WERI-Rb-1 (cell line): ENCODE data around the gene DPP4.

Experiments
- DNase-seq: peaks from one replicate; pipeline ENCODE4 v3.0.0-alpha.2; 2020
- H3K27ac ChIP-seq: fragments of 250-450 bp; sonication (Bioruptor Pico); 2 replicates; pipeline ENCODE4 v1.5.1; 2020; ENCODE audit warnings: mild to moderate bottlenecking, moderate library complexity
- H3K27me3 ChIP-seq: fragments of 250-450 bp; sonication (Bioruptor Pico); 2 replicates; pipeline ENCODE4 v1.5.1; 2021; ENCODE audit warnings: mild to moderate bottlenecking, low read depth, moderate library complexity; ENCODE audit not compliant: insufficient read depth, severe bottlenecking
- H3K36me3 ChIP-seq: fragments of 250-450 bp; sonication (Bioruptor Pico); 2 replicates; pipeline ENCODE4 v1.5.1; 2020; ENCODE audit warnings: mild to moderate bottlenecking, moderate library complexity
- H3K4me3 ChIP-seq: 2 replicates; pipeline ENCODE4 v1.5.1; 2011; ENCODE audit warnings: low read depth, mild to moderate bottlenecking, control low read depth, low read length
- H3K9me3 ChIP-seq: fragments of 250-450 bp; sonication (Bioruptor Pico); 2 replicates; pipeline ENCODE4 v1.5.1; 2021; ENCODE audit warnings: mild to moderate bottlenecking, moderate library complexity; ENCODE audit not compliant: severe bottlenecking
- TF ChIP-seq, protein P1 (sequence below): IDR thresholded peaks from 2 replicates; pipeline ENCODE4 v1.5.1; 2011; ENCODE audit warnings: low read depth, mild to moderate bottlenecking, control low read depth, inconsistent platforms, low read length

DPP4 gene

DNA sequence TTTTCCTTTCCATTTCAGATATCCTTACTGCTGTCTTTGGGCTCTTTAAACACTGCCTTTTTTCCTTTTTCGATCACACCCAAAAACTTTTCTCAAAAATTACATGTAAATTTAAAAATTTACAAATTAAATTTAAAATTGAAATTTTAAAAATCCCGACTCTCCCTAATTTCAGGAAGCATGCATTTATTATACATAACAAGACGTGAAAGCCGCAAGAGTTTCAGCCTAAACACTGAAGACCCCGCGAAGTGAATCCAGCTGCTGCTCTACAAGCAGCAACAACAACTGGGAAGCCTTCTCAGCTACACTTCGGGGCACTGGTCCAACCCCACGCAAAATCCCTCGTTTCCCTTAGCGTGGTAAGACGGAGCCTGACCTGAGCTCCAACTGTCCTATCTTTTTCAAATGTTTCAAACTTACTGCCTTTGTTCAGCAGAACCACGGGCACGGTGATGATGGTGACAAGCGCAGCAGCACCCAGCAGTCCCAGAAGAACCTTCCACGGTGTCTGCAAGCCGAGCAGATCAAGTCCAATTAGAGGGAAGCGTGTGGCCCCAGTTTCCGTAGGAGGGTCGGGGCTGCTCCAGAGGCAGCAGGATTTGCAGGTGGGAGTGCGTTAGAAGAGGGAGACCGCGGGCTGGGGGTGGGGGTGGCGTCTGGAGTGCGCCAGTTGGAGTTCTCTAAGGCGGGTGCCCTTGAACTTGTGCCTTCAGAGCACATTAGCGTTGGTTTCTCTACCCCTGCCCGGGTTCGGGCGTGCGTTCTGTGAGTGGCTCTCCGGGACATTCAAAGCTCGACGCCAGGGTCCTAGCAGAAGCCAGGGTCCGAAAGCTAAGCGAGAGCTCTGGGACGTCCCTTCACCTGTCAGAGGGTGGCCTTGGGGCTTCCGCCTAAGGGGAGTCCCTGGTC is 783 bp downstream of the DPP4 start:
- Histone ChIP-seq H3K27ac (peak overlapping the region; percentile 26; the same call in 1 of the 2 replicates), H3K4me3 (peak overlapping the region; percentile 88), H3K27me3 (peaks cover 3% of the 10 kb centered on the region), H3K36me3 (no peaks in the 10 kb centered on the region), H3K9me3 (peaks cover 3% of the 10 kb centered on the region)
- TF ChIP-seq, protein P1, sequence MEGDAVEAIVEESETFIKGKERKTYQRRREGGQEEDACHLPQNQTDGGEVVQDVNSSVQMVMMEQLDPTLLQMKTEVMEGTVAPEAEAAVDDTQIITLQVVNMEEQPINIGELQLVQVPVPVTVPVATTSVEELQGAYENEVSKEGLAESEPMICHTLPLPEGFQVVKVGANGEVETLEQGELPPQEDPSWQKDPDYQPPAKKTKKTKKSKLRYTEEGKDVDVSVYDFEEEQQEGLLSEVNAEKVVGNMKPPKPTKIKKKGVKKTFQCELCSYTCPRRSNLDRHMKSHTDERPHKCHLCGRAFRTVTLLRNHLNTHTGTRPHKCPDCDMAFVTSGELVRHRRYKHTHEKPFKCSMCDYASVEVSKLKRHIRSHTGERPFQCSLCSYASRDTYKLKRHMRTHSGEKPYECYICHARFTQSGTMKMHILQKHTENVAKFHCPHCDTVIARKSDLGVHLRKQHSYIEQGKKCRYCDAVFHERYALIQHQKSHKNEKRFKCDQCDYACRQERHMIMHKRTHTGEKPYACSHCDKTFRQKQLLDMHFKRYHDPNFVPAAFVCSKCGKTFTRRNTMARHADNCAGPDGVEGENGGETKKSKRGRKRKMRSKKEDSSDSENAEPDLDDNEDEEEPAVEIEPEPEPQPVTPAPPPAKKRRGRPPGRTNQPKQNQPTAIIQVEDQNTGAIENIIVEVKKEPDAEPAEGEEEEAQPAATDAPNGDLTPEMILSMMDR: no peak
- peak; percentile 18 for DNase-seq

GRCh38 chr2:162072181-162072702 is 1.8 kb downstream of the DPP4 start:
- Histone ChIP-seq H3K4me3 (no peak overlapping the region), H3K9me3 (no peaks in the 10 kb centered on the region), H3K27me3 (peaks cover 3% of the 10 kb centered on the region), H3K36me3 (no peaks in the 10 kb centered on the region), H3K27ac (no peak overlapping the region)
- no peak for DNase-seq
- TF ChIP-seq, protein P1: no peak

GRCh38 chr2:162071001-162071400 is 3.0 kb downstream of the DPP4 start:
- Histone ChIP-seq H3K9me3 (no peaks in the 10 kb centered on the region), H3K36me3 (no peaks in the 10 kb centered on the region), H3K4me3 (no peak overlapping the region), H3K27me3 (peaks cover 3% of the 10 kb centered on the region), H3K27ac (no peak overlapping the region)
- DNase-seq: no peak
- TF ChIP-seq, protein P1: no peak

GRCh38 chr2:162070228-162070936 is 3.6 kb downstream of the DPP4 start:
- Histone ChIP-seq H3K27ac (no peak overlapping the region), H3K36me3 (no peaks in the 10 kb centered on the region), H3K27me3 (peaks cover 3% of the 10 kb centered on the region), H3K4me3 (no peak overlapping the region), H3K9me3 (no peaks in the 10 kb centered on the region)
- no peak for DNase-seq
- TF ChIP-seq, protein P1: no peak

DNA sequence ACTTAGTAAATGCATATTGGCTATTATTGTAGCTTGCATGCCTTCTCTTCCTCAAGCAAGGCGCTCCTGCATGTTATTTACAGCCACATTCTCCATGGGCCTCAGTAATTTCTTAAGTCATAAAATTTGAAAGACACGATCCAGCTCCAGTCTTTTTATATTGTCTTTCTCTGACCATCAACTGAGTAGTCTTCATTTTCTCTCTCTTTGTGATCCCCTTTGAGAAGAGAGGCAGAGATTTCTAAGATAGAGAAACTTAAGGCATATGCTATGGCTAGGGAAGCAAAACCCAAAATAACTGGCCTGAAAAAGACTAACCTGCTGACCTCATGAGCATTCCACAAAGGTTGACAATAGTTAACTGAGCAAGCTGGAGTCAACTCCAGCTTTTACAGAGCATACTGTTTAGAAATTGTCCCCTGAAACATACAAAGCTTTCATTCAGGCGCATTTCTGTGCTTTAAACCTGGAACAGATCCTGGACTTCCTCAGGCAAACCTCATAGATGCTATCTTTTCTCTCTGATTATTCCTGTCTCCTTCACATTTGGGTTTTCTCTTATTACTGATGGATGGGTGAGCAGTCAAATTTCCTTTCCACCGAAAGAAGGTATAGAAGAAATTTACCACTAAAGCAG is 4.6 kb downstream of the DPP4 start:
- DNase-seq: no peak
- no peak overlapping the region for H3K4me3 ChIP-seq
- TF ChIP-seq, protein P1: no peak
- H3K27me3 ChIP-seq: peaks cover 3% of the 10 kb centered on the region
- no peaks in the 10 kb centered on the region for H3K36me3 ChIP-seq
- no peak overlapping the region for H3K27ac ChIP-seq
- no peaks in the 10 kb centered on the region for H3K9me3 ChIP-seq
